Keratinocyte (primary cell): ENCODE measurements around the gene CCDC92B. TPM values are rescaled to one million over a fixed set of nuclear protein-coding genes. Genes with fewer than 3 reads are reported as not detected.

Experiments
- DNase-seq: peaks from one replicate; pipeline ENCODE4 v3.0.0-alpha.2; 2011; ENCODE audit warnings: low read depth, missing footprints, low spot score
- FAIRE-seq: peaks from 2 replicates; lab custom pipeline; 2011; peaks lifted over from hg19 to GRCh38; lab: Jason Lieb, UNC
- H2AFZ ChIP-seq: 2 replicates; pipeline ENCODE4 v1.6.0; 2012; ENCODE audit warnings: low read length, control low read depth, inconsistent platforms; ENCODE audit not compliant: control insufficient read depth
- H3K27ac ChIP-seq: 2 replicates; pipeline ENCODE4 v1.5.1; 2011; ENCODE audit warnings: low read length; ENCODE audit not compliant: control insufficient read depth, insufficient read depth
- H3K27me3 ChIP-seq: 3 replicates; pipeline ENCODE4 v1.6.0; 2011; ENCODE audit warnings: low read length; ENCODE audit not compliant: control insufficient read depth, insufficient read depth; ENCODE audit errors: extremely low read depth
- H3K36me3 ChIP-seq, 2 experiments: 2 replicates in 1 of 2; 3 replicates in 1 of 2; pipeline ENCODE4 v1.5.1; 2011; ENCODE audit warnings: low read length in 2 of 2, mild to moderate bottlenecking in 1 of 2; ENCODE audit not compliant: control insufficient read depth in 2 of 2, insufficient read depth in 2 of 2; ENCODE audit errors: extremely low read depth in 1 of 2
- H3K4me1 ChIP-seq: 3 replicates; pipeline ENCODE4 v1.5.1; 2011; ENCODE audit warnings: low read length; ENCODE audit not compliant: control insufficient read depth, insufficient read depth; ENCODE audit errors: extremely low read depth
- H3K4me2 ChIP-seq: 3 replicates; pipeline ENCODE4 v1.6.0; 2011; ENCODE audit warnings: low read depth, low read length; ENCODE audit not compliant: control insufficient read depth, insufficient read depth; ENCODE audit errors: extremely low read depth
- H3K4me3 ChIP-seq, 3 experiments: fragments of 200-600 bp in 1 of 3; sonication (generic) in 1 of 3; 2 replicates in 2 of 3; 3 replicates in 1 of 3; pipeline ENCODE4 v1.5.1; 2011 to 2016; ENCODE audit warnings: low read length in 3 of 3, mild to moderate bottlenecking in 3 of 3, control low read depth in 2 of 3, inconsistent platforms in 1 of 3, low read depth in 1 of 3, mixed read lengths in 1 of 3, mixed run types in 1 of 3, moderate library complexity in 1 of 3; ENCODE audit not compliant: control insufficient read depth in 2 of 3, insufficient read depth in 2 of 3; ENCODE audit errors: extremely low read depth in 1 of 3
- H3K79me2 ChIP-seq: 2 replicates; pipeline ENCODE4 v1.6.0; 2012; ENCODE audit warnings: low read length; ENCODE audit not compliant: control insufficient read depth, insufficient read depth
- H3K9ac ChIP-seq: 3 replicates; pipeline ENCODE4 v1.6.0; 2011; ENCODE audit warnings: low read length; ENCODE audit not compliant: control insufficient read depth, insufficient read depth; ENCODE audit errors: extremely low read depth
- H3K9me1 ChIP-seq: 3 replicates; pipeline ENCODE4 v1.6.0; 2011; ENCODE audit warnings: low read length; ENCODE audit not compliant: control insufficient read depth, insufficient read depth; ENCODE audit errors: extremely low read depth
- H3K9me3 ChIP-seq: 2 replicates; pipeline ENCODE4 v1.5.1; 2012; ENCODE audit warnings: low read depth, low read length; ENCODE audit not compliant: control insufficient read depth
- H4K20me1 ChIP-seq: 3 replicates; pipeline ENCODE4 v1.6.0; 2011; ENCODE audit warnings: low read length; ENCODE audit not compliant: control insufficient read depth, insufficient read depth; ENCODE audit errors: extremely low read depth
- CTCF ChIP-seq, 3 experiments: IDR thresholded peaks in 1 of 3; conservative IDR thresholded peaks in 1 of 3; optimal IDR thresholded peaks in 1 of 3; 2 replicates in 2 of 3; 3 replicates in 1 of 3; pipeline versions ENCODE3 to v1.5.1; 2011; ENCODE audit warnings: low read length in 3 of 3, mild to moderate bottlenecking in 3 of 3, moderate library complexity in 2 of 3, control low read depth in 1 of 3, inconsistent platforms in 1 of 3; ENCODE audit not compliant: insufficient read depth in 2 of 3; ENCODE audit errors: extremely low read depth in 1 of 3
- EZH2 ChIP-seq: IDR thresholded peaks from one replicate; pipeline ENCODE4 v1.6.1; 2012; ENCODE audit warnings: inconsistent platforms, mild to moderate bottlenecking, low read length, moderate library complexity
- dilution Hi-C: fragments of 300-500 bp; cut with MboI; formaldehyde crosslinking; loops from one replicate; pipeline ENCODE4 v1.7.0; 2020; ENCODE audit warnings: low sequenced_read_pairs; ENCODE audit not compliant: extremely low pct_ligation_motif_present
- polyA plus RNA-seq, 5 experiments: library from polyadenylated mRNA; depleted of rRNA in 3 of 5; stranded (reverse) in 3 of 5; stranded (forward) in 1 of 5; unstranded in 1 of 5; fragments of >200 nt; gene quantifications; 1 replicate in 1 of 5; 2 replicates in 3 of 5; 3 replicates in 1 of 5; pipeline versions ENCODE4 v1.2.1 to v1.2.3, GENCODE V29; 2011 to 2012; ENCODE audit warnings: missing spikeins in 2 of 5, low read depth in 1 of 5, low replicate concordance in 1 of 5

CCDC92B gene
- polyA plus RNA-seq, 1 donor (not counting 4 experiments of a cell fraction or from before 2014, with no cell fraction given) = not detected

GRCh38 chr17:2734939-2735338 lies 14.5 kb downstream of the CCDC92B start:
- Histone ChIP-seq H3K27ac (no peak overlapping the region), H4K20me1 (no peaks in the 10 kb centered on the region), H3K27me3 (peaks cover 5% of the 10 kb centered on the region), H3K9ac (no peak overlapping the region), H3K4me2 (no peak overlapping the region), H3K9me3 (no peaks in the 10 kb centered on the region), H2AFZ (no peak overlapping the region), H3K79me2 (no peaks in the 10 kb centered on the region), H3K36me3 (no peaks in the 10 kb centered on the region), H3K4me3 (no peak overlapping the region), H3K4me1 (peaks cover 4% of the 10 kb centered on the region), H3K9me1 (no peaks in the 10 kb centered on the region)
- dilution Hi-C loops = no loop called here
- TF ChIP-seq EZH2 (no peak), CTCF (optimal IDR thresholded peaks at IDR 0.05 in 1 of 3, IDR thresholded peaks at IDR 0.05 in 1 of 3, conservative IDR thresholded peaks at IDR 0.05 in 1 of 3; ENCODE audit: extremely low read depth in 1 of 3, insufficient read depth in 2 of 3, low read length in 3 of 3) (no peak)
- DNase-seq (no peak), FAIRE-seq (no peak)

- no peaks in the 10 kb centered on the region for H3K9me1 ChIP-seq
- DNase-seq (no peak), FAIRE-seq (no peak)
- no peaks in the 10 kb centered on the region for H4K20me1 ChIP-seq
- H3K4me2 ChIP-seq = no peak overlapping the region
- no peak for TF ChIP-seq EZH2
- H3K79me2 ChIP-seq = no peaks in the 10 kb centered on the region
- dilution Hi-C loops = no loop called here
- H3K27ac ChIP-seq = no peak overlapping the region
- no peaks in the 10 kb centered on the region for H3K36me3 ChIP-seq
- H2AFZ ChIP-seq = no peak overlapping the region
- no peak overlapping the region for H3K4me3 ChIP-seq
- H3K9ac ChIP-seq = no peak overlapping the region
- no peaks in the 10 kb centered on the region for H3K9me3 ChIP-seq
- H3K4me1 ChIP-seq = no peaks in the 10 kb centered on the region
- H3K27me3 ChIP-seq = peaks cover 5% of the 10 kb centered on the region
These were observed 17.6 kb downstream of the CCDC92B start for GRCh38 chr17:2731807-2732206.

GRCh38 chr17:2730764-2731353 lies 18.6 kb downstream of the CCDC92B start:
- DNase-seq (no peak), FAIRE-seq (no peak)
- peaks cover 5% of the 10 kb centered on the region for H3K27me3 ChIP-seq
- H3K9me3 ChIP-seq = no peaks in the 10 kb centered on the region
- no peak overlapping the region for H3K4me2 ChIP-seq
- TF ChIP-seq EZH2 (no peak), CTCF (optimal IDR thresholded peaks at IDR 0.05 in 1 of 3, IDR thresholded peaks at IDR 0.05 in 1 of 3, conservative IDR thresholded peaks at IDR 0.05 in 1 of 3; ENCODE audit: extremely low read depth in 1 of 3, insufficient read depth in 2 of 3, low read length in 3 of 3) (no peak)
- H3K4me3 ChIP-seq = no peak overlapping the region
- H2AFZ ChIP-seq = no peak overlapping the region
- dilution Hi-C loops = no loop called here
- H4K20me1 ChIP-seq = no peaks in the 10 kb centered on the region
- no peak overlapping the region for H3K9ac ChIP-seq
- H3K4me1 ChIP-seq = no peaks in the 10 kb centered on the region
- H3K36me3 ChIP-seq = no peaks in the 10 kb centered on the region
- H3K27ac ChIP-seq = no peak overlapping the region
- no peaks in the 10 kb centered on the region for H3K79me2 ChIP-seq
- H3K9me1 ChIP-seq = no peaks in the 10 kb centered on the region
